Thoracic aorta (tissue), 2 donors: ENCODE data around the gene DENND2A. TPM values are rescaled to one million over a fixed set of nuclear protein-coding genes. Genes with fewer than 3 reads are reported as not detected.
"Not testable (repeated sequence)": the region's sequence is repeated elsewhere in the genome, so short reads cannot be mapped to it uniquely, and the experiment has no call there.

Experiments used
- ATAC-seq: fragments of 150-250 bp; one replicate; pipeline ENCODE4 v1.8.0; 2017; ENCODE audit warnings: low read depth; ENCODE audit not compliant: insufficient number of reproducible peaks, low FRiP score
- DNase-seq: peaks from one replicate; pipeline ENCODE4 v3.0.0-alpha.2; 2020; ENCODE audit warnings: low spot score
- H3K27ac ChIP-seq, 2 donors: fragments of 200-600 bp; sonication (generic); 1 replicate in 1 of 2; 2 replicates in 1 of 2; pipeline ENCODE4 v1.5.1; 2016; ENCODE audit warnings: mild to moderate bottlenecking in 2 of 2, moderate library complexity in 2 of 2
- H3K27me3 ChIP-seq: fragments of 200-600 bp; sonication (generic); replicated peaks from 2 replicates; pipeline ENCODE4 v1.6.0; 2016; ENCODE audit warnings: mild to moderate bottlenecking; ENCODE audit not compliant: insufficient read depth
- H3K36me3 ChIP-seq: fragments of 200-600 bp; sonication (generic); one replicate; pipeline ENCODE4 v1.5.1; 2016
- H3K4me1 ChIP-seq, 2 donors: fragments of 200-600 bp; sonication (generic); 1 replicate in 1 of 2; 2 replicates in 1 of 2; pipeline versions ENCODE4 v1.5.1 to v1.6.0; 2016; ENCODE audit warnings: low read depth in 2 of 2, mild to moderate bottlenecking in 1 of 2; ENCODE audit not compliant: control insufficient read depth in 1 of 2
- H3K4me3 ChIP-seq: fragments of 200-600 bp; sonication (generic); 2 replicates; pipeline ENCODE4 v1.5.1; 2016; ENCODE audit warnings: mild to moderate bottlenecking
- H3K9me3 ChIP-seq: fragments of 200-600 bp; sonication (generic); 2 replicates; pipeline ENCODE4 v1.5.1; 2016
- CTCF ChIP-seq: fragments of 200-600 bp; sonication (generic); IDR thresholded peaks from one replicate; pipeline ENCODE4 v1.5.1; 2019; ENCODE audit warnings: antibody characterized with exemption
- total RNA-seq, 2 donors: library from RNA; depleted of rRNA; stranded (reverse); fragments of >200 nt; gene quantifications; one replicate each; pipeline versions ENCODE4 v1.1.0 to v1.2.3, GENCODE V29; 2016

The DENND2A gene
- total RNA-seq, 2 donors from 2014 or later, result 4.9 to 5.1 TPM

DNA sequence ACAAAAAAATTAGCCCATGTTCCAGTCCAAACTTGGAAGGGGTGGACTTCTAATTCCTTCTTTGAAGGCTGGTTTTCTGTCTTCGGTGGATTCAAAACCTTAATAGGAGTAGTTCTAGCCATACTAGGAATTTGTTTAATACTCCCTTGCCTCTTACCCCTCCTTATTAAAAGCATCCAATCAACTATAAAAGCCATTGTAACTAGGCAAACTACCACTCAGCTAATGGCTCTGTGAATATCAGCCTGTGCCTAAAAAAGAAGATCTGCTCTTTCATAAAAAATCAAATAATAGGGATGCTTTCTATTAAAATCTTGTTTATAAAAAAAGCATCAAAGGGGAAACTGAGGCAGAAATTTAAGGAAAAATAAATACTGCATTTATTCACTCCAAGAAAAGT, 28.0 kb upstream of the DENND2A start:
- Histone ChIP-seq H3K9me3 (no peaks in the 10 kb centered on the region), H3K4me3 (no peak overlapping the region), H3K36me3 (no peaks in the 10 kb centered on the region), H3K27me3 (no peaks in the 10 kb centered on the region), H3K4me1 (peaks cover 0 to 8% of the 10 kb centered on the region in 2 donors), H3K27ac (no peak overlapping the region)
- DNase-seq (no peak), ATAC-seq (no peak)
- TF ChIP-seq CTCF, result no peak

DNA sequence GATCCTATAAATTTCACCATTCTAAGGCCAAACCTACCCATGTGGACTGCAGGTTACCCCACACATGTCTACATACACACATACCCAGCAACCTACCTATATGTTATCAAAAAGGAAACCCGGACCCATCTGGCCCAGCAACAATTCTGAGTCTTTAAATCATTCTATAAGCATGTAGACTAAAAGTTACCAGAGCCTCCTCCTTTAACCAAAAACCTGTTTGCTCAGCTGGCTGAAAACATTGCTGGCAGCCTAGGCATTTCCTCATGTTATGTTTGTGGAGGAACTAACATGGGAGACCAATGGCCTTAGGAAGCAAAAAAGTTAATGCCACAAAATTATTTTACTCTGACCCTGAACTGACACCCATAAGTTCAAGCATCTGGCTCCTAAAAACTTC, 26.9 kb upstream of the DENND2A start:
- ATAC-seq, result no peak

DNA sequence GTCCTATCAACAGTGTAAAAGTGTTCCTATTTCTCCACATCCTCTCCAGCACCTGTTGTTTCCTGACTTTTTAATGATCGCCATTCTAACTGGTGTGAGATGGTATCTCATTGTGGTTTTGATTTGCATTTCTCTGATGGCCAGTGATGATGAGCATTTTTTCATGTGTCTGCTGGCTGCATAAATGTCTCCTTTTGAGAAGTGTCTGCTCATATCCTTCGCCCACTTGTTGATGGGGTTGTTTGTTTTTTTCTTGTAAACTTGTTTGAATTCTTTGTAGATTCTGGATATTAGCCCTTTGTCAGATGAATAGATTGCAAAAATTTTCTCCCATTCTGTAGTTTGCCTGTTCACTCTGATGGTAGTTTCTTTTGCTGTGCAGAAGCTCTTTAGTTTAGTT, 22.3 kb upstream of the DENND2A start:
- H3K4me3 ChIP-seq, H3K9me3 ChIP-seq, H3K36me3 ChIP-seq, H3K27me3 ChIP-seq, ATAC-seq, H3K4me1 ChIP-seq, H3K27ac ChIP-seq, DNase-seq: not testable (repeated sequence)

More for the DNA sequence above, 26.9 kb upstream of the DENND2A start:
- H3K27ac ChIP-seq, result no peak overlapping the region
- no peak for DNase-seq
- H3K4me1 ChIP-seq, result peaks cover 0 to 6% of the 10 kb centered on the region in 2 donors
- no peak overlapping the region for H3K4me3 ChIP-seq
- no peak for TF ChIP-seq CTCF
- H3K36me3 ChIP-seq, result no peaks in the 10 kb centered on the region
- no peaks in the 10 kb centered on the region for H3K9me3 ChIP-seq
- no peaks in the 10 kb centered on the region for H3K27me3 ChIP-seq

DNA sequence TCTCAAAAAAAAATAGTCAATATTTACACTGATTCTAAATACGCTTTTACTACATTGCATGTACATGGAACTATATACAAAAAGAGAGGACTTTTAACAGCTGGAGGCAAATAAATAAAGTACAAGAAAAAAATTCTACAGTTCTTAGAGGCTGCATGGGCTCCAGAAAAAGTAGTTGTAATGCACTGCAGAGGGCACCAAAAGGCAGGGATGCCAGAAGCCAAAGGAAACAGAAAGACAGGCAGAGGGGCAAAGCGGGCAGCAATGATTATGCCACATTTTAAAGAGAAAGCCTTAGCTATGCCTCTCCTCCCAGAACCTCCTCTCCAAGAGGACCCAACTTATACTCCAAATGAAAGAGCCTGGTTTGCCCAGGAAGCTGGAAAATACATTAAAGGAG, 20.5 kb upstream of the DENND2A start:
- Histone ChIP-seq H3K9me3 (no peaks in the 10 kb centered on the region), H3K27me3 (no peaks in the 10 kb centered on the region), H3K27ac (no peak overlapping the region), H3K4me1 (peaks cover 0 to 6% of the 10 kb centered on the region in 2 donors), H3K4me3 (no peak overlapping the region), H3K36me3 (no peaks in the 10 kb centered on the region)
- no peak for TF ChIP-seq CTCF
- ATAC-seq (no peak), DNase-seq (no peak)

GRCh38 chr7:140659856-140660255, 19.2 kb upstream of the DENND2A start:
- no peak for TF ChIP-seq CTCF
- ATAC-seq (no peak), DNase-seq (no peak)
- Histone ChIP-seq H3K27me3 (no peaks in the 10 kb centered on the region), H3K9me3 (no peaks in the 10 kb centered on the region), H3K4me1 (peaks cover 0 to 6% of the 10 kb centered on the region in 2 donors), H3K27ac (no peak overlapping the region), H3K36me3 (no peaks in the 10 kb centered on the region), H3K4me3 (no peak overlapping the region)

DNA sequence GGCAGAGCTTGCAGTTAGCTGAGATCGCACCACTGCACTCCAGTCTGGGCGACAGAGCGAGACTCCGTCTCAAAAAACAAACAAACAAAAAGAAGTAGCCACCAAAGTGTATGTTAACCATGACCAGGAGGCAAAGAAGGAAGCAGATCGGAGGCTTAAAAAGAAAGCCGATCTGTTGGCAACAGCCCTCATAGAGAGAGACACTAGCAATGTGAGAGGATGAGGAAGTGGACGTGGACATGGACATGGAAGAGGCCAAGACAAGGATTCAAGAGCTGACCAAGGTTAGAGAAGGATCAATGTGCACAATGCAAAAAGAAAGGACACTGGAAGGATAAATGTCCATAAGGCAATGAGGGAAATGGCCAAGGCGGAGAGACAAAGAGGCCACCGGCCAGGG, 17.3 kb upstream of the DENND2A start:
- TF ChIP-seq CTCF, result no peak
- H3K4me1 ChIP-seq, result peaks cover 0 to 6% of the 10 kb centered on the region in 2 donors
- no peaks in the 10 kb centered on the region for H3K27me3 ChIP-seq
- no peak overlapping the region for H3K27ac ChIP-seq
- no peaks in the 10 kb centered on the region for H3K36me3 ChIP-seq
- H3K9me3 ChIP-seq, result no peaks in the 10 kb centered on the region
- DNase-seq (no peak), ATAC-seq (no peak)
- no peak overlapping the region for H3K4me3 ChIP-seq
